Activated gamma-delta T cell (primary cell): ENCODE measurements around the gene DSTYK.
"Not testable (repeated sequence)": the region's sequence is repeated elsewhere in the genome, so short reads cannot be mapped to it uniquely, and the experiment has no call there.

Experiments
- DNase-seq: peaks from one replicate; lab custom pipeline; 2025; lab: John Stamatoyannopoulos, UW

The DSTYK gene

GRCh38 chr1:205241366-205242030 is 30.0 kb upstream of the DSTYK start:
- DNase-seq = no peak

DNA sequence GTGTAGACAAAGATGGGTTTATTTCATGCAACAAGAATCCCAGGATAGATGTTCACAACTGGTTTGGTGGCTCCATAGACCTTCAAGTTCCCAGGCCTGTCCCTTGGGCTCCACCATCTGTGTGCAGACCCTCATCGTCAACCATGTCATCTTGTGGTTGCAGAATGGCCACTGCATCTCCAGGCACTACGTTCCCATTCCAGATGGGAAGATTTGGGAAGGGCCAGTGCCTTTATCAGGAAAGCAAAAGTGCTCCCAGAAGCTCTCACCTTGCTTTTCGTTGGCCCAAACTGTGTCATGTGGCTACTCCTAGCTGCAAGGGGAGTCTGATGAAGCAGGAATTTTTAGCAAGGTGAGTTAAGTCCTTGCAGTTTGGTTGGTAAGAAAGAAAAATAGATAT is 29.1 kb upstream of the DSTYK start:
- no peak for DNase-seq

GRCh38 chr1:205240118-205240517 is 28.6 kb upstream of the DSTYK start:
- no peak for DNase-seq

GRCh38 chr1:205239078-205239477 is 27.6 kb upstream of the DSTYK start:
- DNase-seq = no peak

- no peak for DNase-seq
These were observed 26.3 kb upstream of the DSTYK start for GRCh38 chr1:205237526-205238484.

GRCh38 chr1:205236951-205237475 is 25.5 kb upstream of the DSTYK start:
- DNase-seq = no peak

DNA sequence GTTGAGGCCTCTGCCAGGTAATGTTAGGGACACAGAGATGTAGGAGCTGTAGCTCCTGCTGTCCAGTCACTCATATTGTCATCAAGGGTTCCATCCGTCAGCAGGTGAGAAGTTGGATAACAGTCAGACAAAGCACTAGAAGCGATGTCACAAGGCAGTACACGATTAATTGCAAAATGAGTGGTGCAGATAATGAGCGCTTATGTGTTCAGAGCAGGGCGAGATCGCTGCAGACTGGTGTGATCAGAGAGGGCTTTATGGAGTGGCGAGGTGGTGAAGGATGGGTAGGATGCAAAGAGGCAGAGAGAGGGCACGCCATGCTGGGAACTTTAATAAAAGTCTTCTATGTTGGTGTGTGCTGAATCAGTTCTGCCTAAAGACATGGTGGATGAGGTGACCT is 25.0 kb upstream of the DSTYK start:
- DNase-seq = no peak

DNA sequence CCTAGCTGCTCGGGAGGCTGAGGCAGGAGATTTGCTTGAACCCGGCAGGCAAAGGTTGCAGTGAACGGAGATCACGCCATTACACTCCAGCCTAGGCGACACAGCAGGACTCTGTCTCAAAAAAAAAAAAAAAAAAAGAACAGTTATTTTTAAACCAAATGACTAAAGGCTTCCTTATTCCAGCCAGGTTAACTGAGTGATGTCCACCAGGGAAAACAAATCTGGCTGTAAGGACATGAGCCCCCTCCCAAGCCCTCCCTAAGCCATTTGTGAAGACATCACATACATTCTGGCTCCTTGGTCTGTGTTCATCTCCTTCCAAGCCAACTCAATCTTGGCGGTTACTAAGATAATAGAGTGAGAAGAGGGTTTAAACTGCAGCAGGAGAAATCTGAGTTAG is 24.4 kb upstream of the DSTYK start:
- DNase-seq = no peak

DNA sequence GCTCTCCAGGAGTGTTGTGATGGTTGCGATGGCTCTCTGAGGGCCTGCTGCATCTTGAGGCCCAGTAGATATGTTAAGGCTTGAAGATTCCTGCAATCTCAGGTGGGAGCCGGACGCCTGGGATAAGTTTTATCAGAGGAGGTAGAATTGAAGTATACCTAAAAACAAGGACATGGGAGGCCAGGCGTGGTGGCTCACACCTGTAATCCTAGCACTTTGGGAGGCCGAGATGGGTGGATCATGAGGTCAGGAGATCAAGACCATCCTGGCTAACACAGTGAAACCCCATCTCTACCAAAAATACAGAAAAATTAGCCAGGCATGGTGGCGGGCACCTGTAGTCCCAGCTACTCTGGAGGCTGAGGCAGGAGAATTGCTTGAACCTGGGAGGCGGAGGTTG is 22.5 kb upstream of the DSTYK start:
- DNase-seq = not testable (repeated sequence)

GRCh38 chr1:205232945-205233397 is 21.5 kb upstream of the DSTYK start:
- no peak for DNase-seq

DNA sequence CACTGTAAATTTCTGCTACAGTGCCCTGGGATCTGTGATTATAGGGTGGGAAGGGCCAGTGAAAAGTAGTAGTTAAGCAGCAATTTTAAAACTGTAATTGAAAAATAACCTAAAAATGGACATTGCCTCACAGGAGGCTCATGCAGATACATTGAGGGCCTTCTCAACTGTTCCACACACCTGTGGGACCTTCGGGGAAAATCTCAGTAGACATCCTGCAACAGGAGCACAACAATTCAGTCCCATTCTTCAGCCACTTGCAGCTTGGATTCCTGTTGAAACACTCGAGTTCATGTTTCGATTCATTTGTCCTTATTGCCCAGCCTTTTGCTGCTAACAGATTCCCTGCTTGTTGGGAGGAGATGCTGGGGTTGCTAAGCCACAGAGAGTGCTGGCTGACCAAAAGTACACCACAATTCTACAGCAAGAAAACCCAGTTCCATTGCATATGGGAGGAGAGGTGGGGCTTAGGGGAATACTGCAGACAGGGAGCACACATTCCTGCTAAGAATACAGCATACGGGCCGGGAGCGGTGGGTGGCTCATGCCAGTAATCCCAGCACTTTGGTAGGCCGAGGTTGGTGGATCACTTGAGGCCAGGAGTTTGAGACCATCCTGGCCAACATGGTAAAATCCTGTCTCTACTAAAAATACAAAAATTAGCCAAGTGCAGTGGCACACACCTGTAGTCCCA is 20.8 kb upstream of the DSTYK start:
- DNase-seq = no peak

- DNase-seq = no peak
These were observed 19.5 kb upstream of the DSTYK start for GRCh38 chr1:205230982-205231381.

DNA sequence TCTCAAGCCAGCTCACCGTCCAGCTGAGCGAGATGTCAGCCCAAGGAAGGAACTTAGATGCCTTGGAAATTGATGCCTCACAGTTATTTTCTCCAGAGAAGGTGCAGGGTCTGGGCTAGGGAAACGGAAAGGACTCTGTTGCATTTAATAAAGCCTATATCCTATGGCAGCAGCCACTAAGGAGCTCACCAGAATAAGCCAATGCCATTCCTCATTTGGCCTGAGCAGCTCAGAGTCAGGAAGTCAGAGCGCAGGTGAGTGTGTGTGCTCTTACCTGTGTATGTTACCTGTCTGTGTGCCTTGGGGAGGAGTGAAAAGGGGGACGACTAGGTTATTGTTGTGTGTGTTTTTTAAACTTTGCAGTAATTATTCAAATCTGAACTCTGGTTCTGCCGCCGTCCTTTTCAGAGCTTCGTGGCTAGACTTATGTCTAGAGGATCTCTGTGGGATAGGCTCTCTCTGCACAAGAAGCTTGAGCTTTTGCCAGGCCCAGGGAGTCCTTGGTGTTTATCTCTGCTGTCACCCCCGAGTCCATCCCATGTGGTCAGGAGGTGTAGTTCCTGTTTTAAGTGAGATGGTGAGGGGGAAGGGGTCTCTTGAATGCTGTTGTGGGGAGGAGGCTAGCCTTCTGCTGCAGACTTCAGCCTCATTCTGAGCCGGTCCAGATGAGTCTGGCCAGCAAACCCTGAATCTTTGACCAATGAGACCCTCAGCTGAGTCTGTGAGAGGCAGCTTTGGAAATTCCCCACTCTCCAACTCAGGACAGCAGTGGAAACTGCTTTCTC is 18.6 kb upstream of the DSTYK start:
- no peak for DNase-seq

- no peak for DNase-seq
These were observed 17.9 kb upstream of the DSTYK start for GRCh38 chr1:205229399-205229871.

DNA sequence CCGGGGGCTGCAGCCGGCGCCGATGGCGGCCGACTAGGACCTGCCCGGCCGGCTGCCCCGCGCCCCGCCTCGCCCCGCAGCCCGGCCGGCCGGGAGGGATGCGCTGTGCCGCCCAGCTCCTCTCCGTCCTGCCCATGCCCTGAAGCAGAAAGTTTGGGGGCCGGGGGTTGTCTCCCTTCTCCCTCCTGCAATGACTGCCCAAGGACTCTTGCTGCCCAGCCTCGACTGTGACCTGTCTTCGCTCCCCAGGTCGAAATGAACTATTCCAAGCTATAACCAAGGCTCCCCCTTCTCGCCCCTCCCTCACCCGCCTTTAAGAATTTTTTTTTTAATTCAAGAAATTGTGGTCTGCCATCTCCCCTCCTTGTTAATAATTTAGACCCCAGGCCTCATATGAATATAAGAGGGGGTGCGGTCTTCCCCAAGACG is 16.6 kb upstream of the DSTYK start:
- DNase-seq = no peak

GRCh38 chr1:205227584-205228013 is 16.1 kb upstream of the DSTYK start, which contains the start of gene TMCC2:
Gene TMCC2 (plus strand): TSS chr1:205227946. CDS start chr1:205228565, 619 bp downstream.
- DNase-seq = peak; percentile 75

- no peak for DNase-seq
These were observed 15.5 kb upstream of the DSTYK start for GRCh38 chr1:205226868-205227583.

- no peak for DNase-seq
These were observed 14.6 kb upstream of the DSTYK start for GRCh38 chr1:205225901-205226765.

GRCh38 chr1:205224736-205225135 is 13.2 kb upstream of the DSTYK start:
- no peak for DNase-seq
